ENCODE data around the gene NKAIN2.
"Not testable (repeated sequence)": the region's sequence is repeated elsewhere in the genome, so short reads cannot be mapped to it uniquely, and the experiment has no call there.

NKAIN2 gene

DNA sequence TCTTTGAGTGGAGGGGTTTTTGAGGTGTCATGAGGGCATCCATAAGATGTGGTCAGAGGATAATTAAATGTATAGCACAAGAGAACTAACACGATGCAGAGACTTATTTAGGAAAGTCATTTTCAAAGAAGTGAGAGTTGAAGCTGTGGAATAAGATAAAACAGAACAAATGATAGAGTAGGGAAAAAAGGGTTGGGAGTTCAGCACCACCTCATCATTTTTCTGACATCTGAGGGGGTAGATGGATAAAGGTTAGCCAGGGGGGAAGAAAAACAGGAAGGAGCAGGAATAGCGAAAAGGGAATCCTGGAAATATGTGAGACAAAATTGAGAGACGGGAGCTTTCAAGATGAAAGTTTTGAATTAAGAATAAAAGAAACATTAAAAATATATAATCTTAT, 434.2 kb downstream of the NKAIN2 start:
- Histone ChIP-seq H3K4ac (ENCODE audit: low read length) (no peak overlapping the region), H4K91ac (ENCODE audit: low read depth, low read length, poor library complexity) (no peak overlapping the region), H2BK120ac (ENCODE audit: low read depth, low read length) (no peak overlapping the region), H3K18ac (ENCODE audit: low read length) (no peak overlapping the region), H2BK15ac (ENCODE audit: low read length) (no peak overlapping the region), H3K27me3 (ENCODE audit: control insufficient read depth in 3 of 3, insufficient read depth in 3 of 3, low read depth in 1 of 3, low read length in 3 of 3) (no peaks in the 10 kb centered on the region), H2AFZ (ENCODE audit: low read length) (no peak overlapping the region), H2BK5ac (ENCODE audit: low read length) (no peak overlapping the region), H3K4me1 (ENCODE audit: control insufficient read depth in 2 of 2, insufficient read depth in 1 of 2, low read depth in 1 of 2, low read length in 2 of 2) (no peaks in the 10 kb centered on the region), H2AK5ac (ENCODE audit: low read depth, low read length) (no peak overlapping the region), H3K4me2 (ENCODE audit: insufficient read depth, low read length, poor library complexity, severe bottlenecking) (no peak overlapping the region), H3K9me3 (replicated peaks in 1 of 2; ENCODE audit: control insufficient read depth in 2 of 2, insufficient read depth in 1 of 2, low read depth in 1 of 2, low read length in 2 of 2) (no peaks in the 10 kb centered on the region), H3K4me3 (ENCODE audit: low read length in 2 of 2) (no peak overlapping the region), H3K9ac (ENCODE audit: low read depth, low read length, poor library complexity) (no peak overlapping the region), H3K14ac (ENCODE audit: low read length) (no peak overlapping the region), H3K36me3 (replicated peaks in 1 of 2; ENCODE audit: control insufficient read depth in 2 of 2, insufficient read depth in 2 of 2, low read length in 2 of 2) (no peaks in the 10 kb centered on the region), H3K79me1 (ENCODE audit: low read depth, low read length) (no peaks in the 10 kb centered on the region), H4K8ac (ENCODE audit: low read depth, low read length) (no peak overlapping the region), H3K23ac (ENCODE audit: low read depth, low read length, poor library complexity) (no peak overlapping the region), H3K27ac (replicated peaks; ENCODE audit: low read length) (no peak overlapping the region), H2BK12ac (ENCODE audit: low read length) (no peak overlapping the region)
- DNase-seq (ENCODE audit: low spot score): no peak
- WGBS, 2 donors (ENCODE audit: extremely low coverage in 2 of 2, insufficient read length in 2 of 2, insufficient replicate concordance in 1 of 2): no CpG with 5 or more reads among the region's 3 CpGs

DNA sequence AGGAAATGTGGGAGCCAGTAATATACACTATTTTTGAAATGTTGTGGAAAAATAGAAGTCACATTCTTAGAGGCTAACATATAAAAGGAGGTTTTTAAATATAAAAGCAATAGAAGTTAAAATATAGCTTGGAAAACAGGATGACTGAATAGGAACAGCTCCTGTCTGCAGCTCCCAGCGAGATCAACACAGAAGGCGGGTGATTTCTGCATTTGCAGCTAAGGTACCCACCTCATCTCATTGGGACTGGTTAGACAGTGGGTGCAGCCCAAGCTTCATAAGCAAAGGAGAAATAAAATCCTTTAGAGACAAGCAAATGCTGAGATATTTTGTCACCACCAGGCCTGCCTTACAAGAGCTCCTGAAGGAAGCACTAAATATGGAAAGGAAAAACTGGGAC, 434.7 kb downstream of the NKAIN2 start:
- not testable (repeated sequence) for H3K4me3 ChIP-seq (ENCODE audit: low read length in 2 of 2); H3K14ac ChIP-seq (ENCODE audit: low read length); H2BK5ac ChIP-seq (ENCODE audit: low read length); H3K9ac ChIP-seq (ENCODE audit: low read depth, low read length, poor library complexity); H3K27me3 ChIP-seq (ENCODE audit: control insufficient read depth in 3 of 3, insufficient read depth in 3 of 3, low read depth in 1 of 3, low read length in 3 of 3); H2AK5ac ChIP-seq (ENCODE audit: low read depth, low read length); H3K23ac ChIP-seq (ENCODE audit: low read depth, low read length, poor library complexity); H3K9me3 ChIP-seq (replicated peaks in 1 of 2; ENCODE audit: control insufficient read depth in 2 of 2, insufficient read depth in 1 of 2, low read depth in 1 of 2, low read length in 2 of 2); H3K79me1 ChIP-seq (ENCODE audit: low read depth, low read length); H4K91ac ChIP-seq (ENCODE audit: low read depth, low read length, poor library complexity); H3K18ac ChIP-seq (ENCODE audit: low read length); H2BK12ac ChIP-seq (ENCODE audit: low read length); H3K4ac ChIP-seq (ENCODE audit: low read length); DNase-seq (ENCODE audit: low spot score); H2BK120ac ChIP-seq (ENCODE audit: low read depth, low read length); H3K27ac ChIP-seq (replicated peaks; ENCODE audit: low read length); H4K8ac ChIP-seq (ENCODE audit: low read depth, low read length); H3K4me1 ChIP-seq (ENCODE audit: control insufficient read depth in 2 of 2, insufficient read depth in 1 of 2, low read depth in 1 of 2, low read length in 2 of 2); H3K36me3 ChIP-seq (replicated peaks in 1 of 2; ENCODE audit: control insufficient read depth in 2 of 2, insufficient read depth in 2 of 2, low read length in 2 of 2); H3K4me2 ChIP-seq (ENCODE audit: insufficient read depth, low read length, poor library complexity, severe bottlenecking); H2AFZ ChIP-seq (ENCODE audit: low read length); H2BK15ac ChIP-seq (ENCODE audit: low read length)
- WGBS, 2 donors (ENCODE audit: extremely low coverage in 2 of 2, insufficient read length in 2 of 2, insufficient replicate concordance in 1 of 2): no CpG with 5 or more reads among the region's 2 CpGs

- Histone ChIP-seq H3K4me3 (ENCODE audit: low read length in 2 of 2) (no peak overlapping the region), H3K4me1 (ENCODE audit: control insufficient read depth in 2 of 2, insufficient read depth in 1 of 2, low read depth in 1 of 2, low read length in 2 of 2) (no peaks in the 10 kb centered on the region), H2AFZ (ENCODE audit: low read length) (no peak overlapping the region), H3K27ac (replicated peaks; ENCODE audit: low read length) (no peak overlapping the region), H3K4me2 (ENCODE audit: insufficient read depth, low read length, poor library complexity, severe bottlenecking) (no peak overlapping the region), H2AK5ac (ENCODE audit: low read depth, low read length) (no peak overlapping the region), H3K9me3 (replicated peaks in 1 of 2; ENCODE audit: control insufficient read depth in 2 of 2, insufficient read depth in 1 of 2, low read depth in 1 of 2, low read length in 2 of 2) (no peaks in the 10 kb centered on the region), H3K18ac (ENCODE audit: low read length) (no peak overlapping the region), H3K14ac (ENCODE audit: low read length) (no peak overlapping the region), H4K8ac (ENCODE audit: low read depth, low read length) (no peak overlapping the region), H2BK12ac (ENCODE audit: low read length) (no peak overlapping the region), H3K4ac (ENCODE audit: low read length) (no peak overlapping the region), H3K23ac (ENCODE audit: low read depth, low read length, poor library complexity) (no peak overlapping the region), H3K9ac (ENCODE audit: low read depth, low read length, poor library complexity) (no peak overlapping the region), H3K79me1 (ENCODE audit: low read depth, low read length) (no peaks in the 10 kb centered on the region), H4K91ac (ENCODE audit: low read depth, low read length, poor library complexity) (no peak overlapping the region), H2BK5ac (ENCODE audit: low read length) (no peak overlapping the region), H3K27me3 (ENCODE audit: control insufficient read depth in 3 of 3, insufficient read depth in 3 of 3, low read depth in 1 of 3, low read length in 3 of 3) (no peaks in the 10 kb centered on the region), H2BK15ac (ENCODE audit: low read length) (no peak overlapping the region), H3K36me3 (replicated peaks in 1 of 2; ENCODE audit: control insufficient read depth in 2 of 2, insufficient read depth in 2 of 2, low read length in 2 of 2) (no peaks in the 10 kb centered on the region), H2BK120ac (ENCODE audit: low read depth, low read length) (no peak overlapping the region)
- no peak for DNase-seq (ENCODE audit: low spot score)
- no CpG with 5 or more reads among the region's 8 CpGs for WGBS, 2 donors (ENCODE audit: extremely low coverage in 2 of 2, insufficient read length in 2 of 2, insufficient replicate concordance in 1 of 2)
Observed at GRCh38 chr6:124254941-124255685, 451.4 kb downstream of the NKAIN2 start.

DNA sequence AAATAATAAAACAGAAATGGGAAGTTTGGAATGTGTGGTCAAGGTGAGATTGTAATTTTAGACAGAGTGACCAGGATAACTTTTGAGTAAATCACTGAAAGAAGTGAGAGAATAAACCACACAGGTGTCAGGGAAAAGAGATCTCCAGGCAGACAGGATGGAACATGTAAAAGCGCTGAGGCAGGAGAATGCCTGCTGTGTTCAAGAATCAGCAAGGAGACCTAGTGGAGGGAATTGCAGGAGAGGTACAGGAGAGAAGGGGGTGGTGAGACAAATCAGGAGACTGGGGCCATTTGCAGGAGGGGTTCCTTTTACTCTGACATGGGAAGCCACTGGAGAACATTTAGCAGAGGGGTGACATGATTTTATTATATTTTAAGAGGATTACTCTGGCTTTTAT, 456.7 kb downstream of the NKAIN2 start:
- no peak overlapping the region for H3K18ac ChIP-seq (ENCODE audit: low read length)
- H2BK12ac ChIP-seq (ENCODE audit: low read length): no peak overlapping the region
- no peaks in the 10 kb centered on the region for H3K27me3 ChIP-seq (ENCODE audit: control insufficient read depth in 3 of 3, insufficient read depth in 3 of 3, low read depth in 1 of 3, low read length in 3 of 3)
- no peak overlapping the region for H3K4me3 ChIP-seq (ENCODE audit: low read length in 2 of 2)
- no peak overlapping the region for H2BK120ac ChIP-seq (ENCODE audit: low read depth, low read length)
- no peaks in the 10 kb centered on the region for H3K36me3 ChIP-seq (replicated peaks in 1 of 2; ENCODE audit: control insufficient read depth in 2 of 2, insufficient read depth in 2 of 2, low read length in 2 of 2)
- no peak overlapping the region for H2BK5ac ChIP-seq (ENCODE audit: low read length)
- H3K79me1 ChIP-seq (ENCODE audit: low read depth, low read length): no peaks in the 10 kb centered on the region
- no peak overlapping the region for H2AFZ ChIP-seq (ENCODE audit: low read length)
- H4K91ac ChIP-seq (ENCODE audit: low read depth, low read length, poor library complexity): no peak overlapping the region
- no peak overlapping the region for H3K23ac ChIP-seq (ENCODE audit: low read depth, low read length, poor library complexity)
- H3K14ac ChIP-seq (ENCODE audit: low read length): no peak overlapping the region
- no peak overlapping the region for H2BK15ac ChIP-seq (ENCODE audit: low read length)
- H3K9me3 ChIP-seq (replicated peaks in 1 of 2; ENCODE audit: control insufficient read depth in 2 of 2, insufficient read depth in 1 of 2, low read depth in 1 of 2, low read length in 2 of 2): no peaks in the 10 kb centered on the region
- H3K4me2 ChIP-seq (ENCODE audit: insufficient read depth, low read length, poor library complexity, severe bottlenecking): no peak overlapping the region
- no CpG with 5 or more reads among the region's 1 CpG for WGBS, 2 donors (ENCODE audit: extremely low coverage in 2 of 2, insufficient read length in 2 of 2, insufficient replicate concordance in 1 of 2)
- no peak overlapping the region for H3K9ac ChIP-seq (ENCODE audit: low read depth, low read length, poor library complexity)
- no peak for DNase-seq (ENCODE audit: low spot score)
- no peak overlapping the region for H4K8ac ChIP-seq (ENCODE audit: low read depth, low read length)
- H3K27ac ChIP-seq (replicated peaks; ENCODE audit: low read length): no peak overlapping the region
- no peak overlapping the region for H3K4ac ChIP-seq (ENCODE audit: low read length)
- no peak overlapping the region for H2AK5ac ChIP-seq (ENCODE audit: low read depth, low read length)
- no peaks in the 10 kb centered on the region for H3K4me1 ChIP-seq (ENCODE audit: control insufficient read depth in 2 of 2, insufficient read depth in 1 of 2, low read depth in 1 of 2, low read length in 2 of 2)
